ENCODE data around the gene LCN6.

- TF ChIP-seq, protein P1, sequence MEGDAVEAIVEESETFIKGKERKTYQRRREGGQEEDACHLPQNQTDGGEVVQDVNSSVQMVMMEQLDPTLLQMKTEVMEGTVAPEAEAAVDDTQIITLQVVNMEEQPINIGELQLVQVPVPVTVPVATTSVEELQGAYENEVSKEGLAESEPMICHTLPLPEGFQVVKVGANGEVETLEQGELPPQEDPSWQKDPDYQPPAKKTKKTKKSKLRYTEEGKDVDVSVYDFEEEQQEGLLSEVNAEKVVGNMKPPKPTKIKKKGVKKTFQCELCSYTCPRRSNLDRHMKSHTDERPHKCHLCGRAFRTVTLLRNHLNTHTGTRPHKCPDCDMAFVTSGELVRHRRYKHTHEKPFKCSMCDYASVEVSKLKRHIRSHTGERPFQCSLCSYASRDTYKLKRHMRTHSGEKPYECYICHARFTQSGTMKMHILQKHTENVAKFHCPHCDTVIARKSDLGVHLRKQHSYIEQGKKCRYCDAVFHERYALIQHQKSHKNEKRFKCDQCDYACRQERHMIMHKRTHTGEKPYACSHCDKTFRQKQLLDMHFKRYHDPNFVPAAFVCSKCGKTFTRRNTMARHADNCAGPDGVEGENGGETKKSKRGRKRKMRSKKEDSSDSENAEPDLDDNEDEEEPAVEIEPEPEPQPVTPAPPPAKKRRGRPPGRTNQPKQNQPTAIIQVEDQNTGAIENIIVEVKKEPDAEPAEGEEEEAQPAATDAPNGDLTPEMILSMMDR (optimal IDR thresholded peaks at IDR 0.05 in 1 of 3, IDR thresholded peaks at IDR 0.05 in 1 of 3, conservative IDR thresholded peaks at IDR 0.05 in 1 of 3; ENCODE audit: extremely low read depth in 1 of 3, insufficient read depth in 2 of 3, low read length in 3 of 3) = no peak
- no peak for TF ChIP-seq EZH2 (IDR thresholded peaks at IDR 0.05; ENCODE audit: low read length)
Measured at GRCh38 chr9:136700304-136700703, 48.0 kb downstream of the LCN6 start.
